PC-9 (cell line): ENCODE data around the gene TMEM185B.

Source experiments
- CTCF ChIP-seq: fragments of 200-600 bp; sonication (generic); conservative IDR thresholded peaks from 2 replicates; pipeline ENCODE4 v1.6.1; 2017; ENCODE audit warnings: mixed run types, antibody characterized with exemption, mild to moderate bottlenecking, moderate library complexity
- EZH2 ChIP-seq: fragments of 200-600 bp; sonication (generic); IDR thresholded peaks from 2 replicates; pipeline ENCODE4 v1.8.0; 2017; ENCODE audit warnings: antibody characterized with exemption, low read depth

DNA sequence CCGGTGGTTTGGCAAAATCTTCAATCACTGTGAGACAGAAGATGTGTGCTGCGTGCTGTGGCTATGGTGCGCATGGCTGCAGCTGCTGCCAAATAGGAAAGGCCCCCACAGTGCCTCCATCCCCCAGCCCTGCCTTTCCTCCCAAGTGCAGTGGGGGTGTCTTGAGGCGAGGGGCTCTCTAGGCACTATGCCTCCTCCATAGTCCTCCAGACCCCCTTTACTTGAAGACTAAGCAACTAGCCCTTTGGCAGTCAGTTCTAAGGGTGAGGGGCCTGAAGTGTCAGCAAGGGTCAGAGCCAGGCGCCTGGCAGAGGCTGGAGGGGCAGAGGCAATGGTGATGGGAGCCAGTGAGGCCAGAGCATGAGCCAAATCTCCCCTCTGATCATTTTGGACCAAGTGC is 13.6 kb upstream of the TMEM185B start:
- TF ChIP-seq CTCF: no peak
- no peak for TF ChIP-seq EZH2
